GM18873 (cell line): ENCODE measurements around the gene WIPF2.

Experiments
- ATAC-seq: cut with Tn5 transposase; IDR thresholded peaks from one replicate; pipeline ENCODE4 v1.9.1; 2021; ENCODE audit warnings: mild to moderate bottlenecking, moderate library complexity, moderate number of reproducible peaks; ENCODE audit not compliant: unreplicated experiment, low FRiP score

The WIPF2 gene

DNA sequence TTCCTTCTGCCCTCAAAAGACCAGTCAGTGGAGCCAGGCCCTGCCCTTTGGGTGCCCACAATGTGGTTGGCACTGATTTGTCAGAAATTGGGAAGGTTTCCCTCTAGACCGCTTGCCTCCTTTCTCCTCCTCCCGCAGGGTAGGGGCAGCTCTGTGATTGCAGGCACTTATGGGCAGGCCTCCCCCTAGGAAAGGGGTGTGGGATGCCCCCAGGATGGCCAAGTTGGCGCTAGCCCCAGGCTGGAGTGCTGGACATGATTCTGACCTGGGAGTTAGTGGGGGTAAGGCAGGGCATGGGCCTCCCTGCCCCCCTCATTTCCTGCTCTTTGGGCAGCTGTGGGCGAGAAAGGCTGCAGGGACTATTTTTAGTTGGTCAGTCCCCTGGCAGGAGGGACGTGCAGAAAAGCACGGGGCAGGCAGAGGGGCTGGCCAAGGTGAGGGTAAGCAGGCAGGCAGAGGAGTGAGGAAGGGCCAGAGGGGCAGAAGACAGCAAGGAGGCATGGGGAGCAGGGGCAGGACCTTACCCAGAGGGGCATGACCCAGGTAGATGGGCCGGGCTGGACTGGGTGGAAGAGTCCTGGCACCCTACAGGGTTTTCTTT lies 93.1 kb downstream of the WIPF2 start:
- ATAC-seq, result no peak

DNA sequence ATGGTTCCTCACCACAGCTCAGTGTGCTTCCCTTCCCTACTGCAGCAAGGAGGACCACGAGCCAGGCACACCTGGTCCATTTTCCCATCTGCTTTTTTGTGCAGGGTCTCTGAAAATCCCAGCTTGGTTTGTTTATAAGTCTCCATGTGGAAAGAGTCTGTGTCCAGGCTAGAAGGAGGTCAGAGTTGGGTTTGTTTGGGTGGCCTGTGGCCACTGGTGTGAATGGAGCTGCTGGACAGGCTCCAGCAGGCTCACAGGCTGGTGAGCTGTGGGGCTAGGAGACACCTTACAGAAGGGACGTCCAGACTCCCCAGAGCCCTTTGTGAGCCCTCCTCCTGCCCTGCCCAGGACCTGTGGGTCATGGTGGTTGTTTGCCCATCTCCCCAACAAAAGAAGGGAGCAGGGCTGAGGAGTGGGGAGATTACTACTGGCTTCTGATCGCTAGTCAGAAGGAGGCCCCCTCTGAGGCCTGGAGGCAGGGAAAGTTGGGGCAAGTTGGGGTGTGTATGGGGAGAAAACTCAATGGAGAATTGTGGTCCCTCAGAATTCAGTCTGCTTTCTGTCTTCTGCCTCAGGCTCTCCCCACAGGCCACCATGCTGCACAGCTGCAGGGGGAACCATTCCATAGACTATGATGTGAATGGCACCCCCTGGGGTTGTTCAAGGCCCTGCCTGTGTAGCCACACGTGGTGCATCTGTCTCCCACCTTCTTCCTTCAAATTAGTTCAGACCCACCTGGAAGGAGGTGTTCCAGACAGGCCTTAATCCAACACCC lies 94.0 kb downstream of the WIPF2 start:
- ATAC-seq, result no peak

DNA sequence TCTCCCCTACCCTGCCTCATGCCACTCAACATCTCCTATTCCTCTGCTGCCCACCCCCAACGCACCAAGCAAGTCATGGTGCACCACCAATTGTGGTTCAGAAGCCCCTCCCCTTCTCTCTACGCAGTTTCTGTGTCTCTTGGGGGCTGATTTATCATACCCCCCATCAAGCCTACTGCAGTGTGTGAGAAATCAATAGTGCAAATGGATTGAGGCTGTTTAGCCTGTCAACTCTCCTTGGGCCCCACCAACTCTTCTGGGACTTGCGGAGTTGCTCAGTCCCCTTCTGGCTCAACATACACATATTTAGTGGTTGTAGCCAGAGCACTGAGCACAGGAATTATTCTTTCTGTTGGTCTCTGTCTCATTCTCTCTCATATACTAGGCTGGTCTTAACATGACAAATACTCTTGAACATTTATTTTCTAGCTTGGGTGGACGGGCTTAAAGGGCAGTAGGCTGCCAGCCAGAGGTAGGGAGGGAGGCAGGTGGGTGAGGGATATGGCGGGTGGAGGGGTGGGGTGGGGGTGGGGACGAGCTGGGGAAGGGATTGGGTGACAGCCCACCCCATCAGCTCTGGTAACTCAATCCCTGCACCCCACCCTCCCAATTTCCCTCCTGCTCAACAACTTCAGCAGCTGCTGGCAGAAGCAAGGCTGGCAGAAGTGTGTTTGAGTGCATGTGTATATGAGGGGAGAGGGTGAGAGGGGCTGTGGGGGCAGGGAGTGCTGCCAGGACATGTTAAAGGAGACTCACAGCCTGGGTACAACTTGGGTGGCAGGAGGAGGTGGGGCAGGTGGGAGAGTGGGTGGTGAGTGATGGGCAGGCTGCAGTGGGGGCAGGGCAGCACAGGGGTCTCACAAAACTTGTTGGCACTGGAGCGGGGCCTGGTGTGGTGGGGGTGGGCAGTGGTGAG lies 94.8 kb downstream of the WIPF2 start:
- no peak for ATAC-seq

DNA sequence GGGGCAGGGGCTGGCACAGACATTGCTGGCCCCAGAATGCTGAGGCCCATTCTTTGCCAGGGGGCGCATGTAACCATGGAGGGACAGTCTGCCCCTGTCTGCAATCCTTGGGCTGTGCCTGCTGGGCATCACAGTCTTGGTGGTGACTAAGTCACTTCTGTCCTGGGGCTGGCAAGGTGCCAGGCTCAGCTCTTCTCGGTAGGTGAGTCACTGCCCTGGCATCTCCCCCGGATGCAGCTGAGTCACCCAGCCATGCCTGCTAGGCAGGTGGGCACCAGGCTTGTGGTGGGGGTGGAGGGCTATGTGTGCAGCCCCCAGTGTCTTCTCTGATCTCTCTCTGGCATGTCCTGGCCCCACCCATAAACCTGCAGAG lies 95.5 kb downstream of the WIPF2 start:
- ATAC-seq, result no peak

DNA sequence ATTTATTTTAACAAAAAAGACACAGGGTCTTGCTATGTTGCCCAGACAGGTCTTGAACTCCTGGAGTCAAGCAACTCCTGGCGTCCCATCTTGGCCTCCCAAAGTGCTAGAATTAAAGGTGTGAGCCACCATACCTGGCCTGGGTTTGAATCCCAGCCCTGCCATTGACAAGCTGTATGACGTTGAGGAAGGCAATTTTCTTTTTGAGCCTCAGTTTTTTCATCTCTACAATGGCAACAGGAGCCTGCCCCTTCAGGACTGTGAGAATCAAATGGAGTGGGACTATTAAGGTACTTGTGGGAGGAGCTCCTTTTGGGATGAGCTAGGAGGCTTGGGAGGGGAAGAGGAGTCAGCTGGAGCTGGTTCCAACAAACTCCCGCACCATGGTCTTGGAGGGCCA lies 96.1 kb downstream of the WIPF2 start:
- no peak for ATAC-seq

DNA sequence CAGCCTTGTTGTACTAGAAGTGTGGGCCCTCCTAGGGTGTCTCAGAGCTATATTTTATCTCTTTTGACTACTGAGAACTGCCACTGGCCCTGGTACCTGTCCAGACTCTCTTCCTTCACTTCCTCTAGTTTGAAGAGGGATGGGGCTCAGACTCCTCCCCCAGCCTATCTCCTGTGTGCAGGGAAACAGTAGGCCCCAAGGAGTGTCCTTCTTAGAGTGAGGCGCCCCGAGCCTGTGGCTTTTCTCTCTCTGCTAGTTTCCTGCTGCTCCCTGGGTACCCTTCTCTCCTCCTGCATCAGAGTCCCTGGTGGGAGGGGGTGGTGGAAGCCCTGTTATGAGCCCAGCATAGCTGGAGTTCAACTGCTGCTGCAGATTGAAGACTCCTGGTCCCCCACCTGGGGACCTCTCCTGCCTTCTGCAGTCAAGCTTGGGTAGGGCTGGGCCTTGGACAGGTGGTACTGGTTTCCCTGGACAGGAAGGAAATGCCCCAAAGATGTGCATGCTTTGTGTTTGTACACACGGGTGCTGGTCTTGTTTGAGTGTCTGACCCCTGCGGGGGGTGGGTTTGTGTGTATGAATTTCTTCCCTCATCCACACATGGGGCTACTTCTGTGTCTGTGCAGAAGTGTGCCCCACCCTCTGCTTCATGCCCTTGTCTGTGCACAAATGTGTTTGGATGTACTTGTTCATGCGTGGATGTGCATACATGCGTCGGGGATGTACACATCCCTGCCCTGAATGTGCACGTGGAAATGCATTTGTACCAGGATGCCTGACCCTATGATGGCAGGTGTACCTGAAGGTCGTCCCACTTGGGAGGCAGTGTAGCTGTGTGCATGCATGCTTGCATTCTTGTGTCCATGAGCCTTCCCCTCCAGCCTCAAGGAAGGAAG lies 96.8 kb downstream of the WIPF2 start:
- no peak for ATAC-seq

DNA sequence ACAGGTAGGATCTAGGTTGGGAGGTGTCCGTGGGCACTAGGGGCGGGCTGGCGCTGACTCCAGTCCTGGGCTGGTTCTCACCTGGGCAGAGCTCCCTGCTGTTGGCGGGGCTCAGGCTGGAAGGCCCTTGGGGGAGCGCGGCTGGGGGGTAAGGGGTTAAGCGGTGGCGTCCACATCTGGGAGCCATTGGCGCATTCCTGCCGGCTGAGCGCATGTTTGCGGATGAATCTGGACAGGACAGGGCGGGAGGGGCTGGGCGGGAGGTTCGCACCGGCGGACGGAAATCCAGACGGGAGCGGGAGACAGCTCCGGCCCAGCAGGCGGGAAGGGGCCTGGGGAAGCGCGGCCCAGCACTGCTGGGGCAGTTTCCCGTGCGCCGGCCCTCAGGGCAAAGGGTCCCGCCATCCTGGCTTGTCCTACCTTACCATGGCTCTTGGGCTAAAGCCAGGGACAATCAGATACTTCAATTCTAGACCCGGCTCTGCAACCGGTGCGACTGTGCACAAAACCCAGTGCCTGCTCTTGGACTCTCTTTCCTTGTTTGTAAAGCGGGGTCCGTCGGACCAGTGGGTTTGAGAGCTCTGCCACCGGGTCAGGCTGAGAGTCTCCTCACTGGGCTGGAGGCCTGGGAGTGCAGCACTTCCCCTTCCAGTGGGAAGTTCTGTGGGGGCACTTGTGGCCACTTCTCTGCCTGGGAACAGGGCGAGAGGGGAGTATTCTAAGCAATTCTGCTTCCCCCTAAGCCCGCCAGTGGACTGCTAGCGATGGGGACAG lies 97.7 kb downstream of the WIPF2 start:
- no peak for ATAC-seq

DNA sequence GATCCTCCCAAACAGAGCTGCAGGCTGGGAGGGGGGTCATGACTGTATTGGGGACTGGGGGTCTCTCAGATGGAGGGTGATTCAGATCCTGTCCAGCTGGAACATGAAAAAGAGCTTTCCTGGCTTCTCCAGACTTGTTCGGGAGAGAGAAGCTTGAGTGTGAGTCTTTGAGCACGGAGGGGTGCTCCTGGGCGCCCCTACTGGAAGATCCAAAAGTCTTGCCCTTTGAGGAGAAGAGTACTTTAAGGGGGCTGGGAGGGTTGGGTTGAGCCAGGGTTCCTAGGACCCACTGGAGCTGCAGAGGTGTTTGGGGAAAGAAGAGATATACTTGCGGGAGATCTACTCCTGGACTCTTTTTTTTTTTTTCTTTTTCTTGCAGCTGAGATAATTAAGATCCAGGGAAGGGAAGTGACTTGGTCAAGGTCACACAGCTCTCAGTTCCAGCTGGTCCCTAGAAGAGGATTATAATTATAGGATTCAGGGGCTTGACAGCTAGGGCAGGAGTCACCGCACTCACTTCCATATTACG lies 98.3 kb downstream of the WIPF2 start:
- ATAC-seq, result no peak

DNA sequence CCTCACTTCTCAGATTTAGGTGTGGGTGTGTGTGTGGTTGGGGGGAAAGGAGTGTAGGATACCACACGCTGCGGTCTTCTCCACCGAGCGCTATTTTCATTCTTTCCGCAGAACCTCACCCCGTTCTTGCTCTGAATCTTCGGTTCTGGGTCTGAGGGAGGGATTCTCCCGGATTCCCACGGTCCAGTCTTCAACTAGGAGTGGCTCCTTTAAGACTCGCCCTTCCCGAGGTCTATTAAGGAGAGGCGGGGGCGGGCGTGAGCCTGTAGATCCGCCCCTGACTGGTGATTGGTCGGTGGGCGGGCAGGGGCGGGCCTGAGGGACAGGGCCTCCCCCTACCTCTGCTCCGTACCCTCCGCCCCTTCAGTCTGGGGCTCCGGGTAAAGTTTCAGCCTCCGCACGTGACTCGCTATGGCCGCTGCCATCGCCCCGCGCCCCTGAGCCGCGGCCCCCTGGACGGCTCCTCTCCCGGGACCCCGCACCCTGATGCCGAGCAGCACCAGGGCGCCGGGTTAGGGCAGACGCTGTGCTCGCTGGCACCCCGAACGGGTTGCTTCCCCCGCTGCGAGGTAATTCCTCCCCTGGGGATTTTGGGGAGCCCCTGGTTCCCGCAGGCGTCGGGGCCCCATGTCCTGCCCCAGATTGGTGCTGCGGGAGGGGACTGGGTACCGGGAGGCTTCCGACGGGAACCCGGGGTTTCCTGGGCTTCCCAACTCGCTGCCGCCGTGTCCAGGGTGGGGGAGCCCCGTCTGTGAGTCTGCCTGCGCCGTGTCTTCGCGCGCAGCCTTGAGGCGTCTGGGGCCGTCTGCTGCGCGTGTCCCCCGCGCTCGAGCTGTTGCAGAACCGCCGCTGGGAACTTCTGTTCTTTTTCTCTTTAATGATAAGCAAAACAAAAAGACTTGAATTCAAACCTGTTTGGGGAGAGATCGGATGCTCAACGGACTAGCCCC lies 99.1 kb downstream of the WIPF2 start:
- ATAC-seq, result peak; percentile 43

DNA sequence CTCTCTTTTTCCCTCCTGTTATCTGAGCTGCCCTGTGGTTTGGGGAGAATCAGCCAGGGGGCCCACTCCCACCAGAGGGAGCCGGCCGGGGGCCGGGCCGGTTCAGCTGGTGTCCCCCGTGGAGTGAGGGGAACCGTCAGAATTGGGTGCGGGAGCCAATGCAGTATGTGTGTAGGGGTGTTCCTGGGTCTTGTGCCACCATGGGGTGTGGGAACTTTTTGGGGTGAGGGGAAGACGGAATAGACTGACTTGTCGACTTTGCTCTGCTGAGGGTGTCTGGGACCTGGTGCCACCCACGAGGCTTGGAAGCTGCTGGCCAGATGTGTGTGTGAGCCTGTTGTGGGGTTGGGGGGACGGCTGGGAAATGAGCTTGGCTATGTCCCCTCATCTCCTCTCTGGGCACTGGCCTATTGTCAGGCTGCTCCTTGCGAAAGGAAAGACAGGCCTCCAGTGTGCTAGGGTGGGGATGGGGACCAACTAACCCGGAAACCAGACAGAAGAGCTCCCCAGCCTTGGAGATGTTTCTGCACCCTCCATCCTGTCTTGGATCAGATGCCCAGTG lies 99.8 kb downstream of the WIPF2 start:
- no peak for ATAC-seq

DNA sequence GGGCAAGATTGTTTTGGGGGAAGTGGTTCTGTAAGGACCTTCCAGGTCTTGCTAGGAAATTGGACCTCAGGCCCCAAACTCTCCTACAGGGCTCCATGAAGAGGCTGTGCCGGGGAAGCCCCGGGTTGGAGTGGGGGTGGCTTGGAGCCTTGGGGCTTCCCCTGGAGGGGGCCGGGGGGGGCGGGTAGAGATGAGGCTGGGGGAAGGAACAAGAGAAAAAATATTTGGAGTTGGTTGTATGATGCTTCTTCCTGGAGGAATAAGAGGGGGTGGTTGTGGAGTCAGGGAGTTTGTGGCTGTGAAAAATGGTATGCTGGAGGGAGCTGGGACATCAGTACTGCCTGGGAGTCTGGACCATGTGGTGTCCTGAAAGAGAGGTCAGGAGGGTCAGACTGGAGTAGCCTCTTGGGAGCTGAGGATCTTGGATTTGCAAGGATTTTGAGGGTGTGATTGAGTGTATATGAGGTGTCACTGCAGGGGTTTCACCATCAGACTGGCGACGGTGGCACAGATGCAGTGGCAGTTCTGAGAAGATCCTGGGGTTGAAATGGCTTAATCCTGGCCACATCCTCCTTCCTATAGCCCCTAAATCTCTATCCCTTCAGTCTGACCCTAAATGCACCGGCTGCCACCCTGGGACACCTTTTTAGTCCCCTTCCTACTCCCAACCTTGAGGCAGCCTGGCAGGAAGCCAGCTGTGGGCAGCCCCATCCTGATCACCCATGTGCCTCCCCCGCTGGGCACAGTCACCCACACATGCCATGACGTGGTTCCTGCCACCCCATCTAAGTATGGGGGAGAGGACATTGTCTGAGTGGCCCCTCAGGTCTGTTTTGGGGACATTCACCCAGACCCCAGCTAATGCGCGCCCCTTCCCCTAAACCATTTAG lies 100.8 kb downstream of the WIPF2 start:
- ATAC-seq, result no peak

DNA sequence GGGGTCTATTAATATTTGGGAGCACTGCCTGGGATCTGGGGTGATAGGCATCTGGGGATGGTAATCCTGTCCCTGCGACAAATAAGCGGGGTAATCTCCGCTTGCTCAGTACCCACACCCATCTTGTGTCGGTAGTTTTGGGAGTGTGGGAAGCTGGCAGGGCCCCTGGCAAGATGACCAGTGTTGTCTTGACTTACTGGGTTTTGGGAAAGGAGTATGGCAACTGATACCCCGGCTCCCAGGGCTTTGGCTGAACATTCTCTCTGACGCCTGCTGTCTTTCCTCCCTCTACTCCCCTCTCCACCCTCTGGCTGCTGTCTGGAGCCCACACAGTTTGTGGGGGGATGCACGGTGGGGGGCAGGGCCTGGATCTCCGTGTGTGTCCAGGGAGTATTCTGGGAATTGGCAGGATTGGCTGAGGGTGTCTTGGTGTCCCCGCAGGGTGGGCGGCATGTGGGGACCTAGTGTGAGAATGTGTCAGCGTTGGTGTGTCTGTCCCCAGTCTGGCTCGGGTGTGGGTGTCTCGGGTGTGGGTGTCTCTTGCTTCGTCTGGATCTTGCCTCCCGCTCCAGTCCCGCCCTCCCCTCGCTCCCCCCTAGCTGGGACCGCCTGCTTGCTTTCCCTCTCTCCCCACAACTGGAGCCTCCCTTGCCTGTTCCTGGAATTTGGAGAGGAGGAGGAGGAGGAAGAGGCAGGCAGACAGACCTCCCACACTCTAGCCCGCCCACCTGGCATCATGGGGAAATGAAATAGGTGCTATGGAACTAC lies 101.8 kb downstream of the WIPF2 start:
- ATAC-seq, result no peak

DNA sequence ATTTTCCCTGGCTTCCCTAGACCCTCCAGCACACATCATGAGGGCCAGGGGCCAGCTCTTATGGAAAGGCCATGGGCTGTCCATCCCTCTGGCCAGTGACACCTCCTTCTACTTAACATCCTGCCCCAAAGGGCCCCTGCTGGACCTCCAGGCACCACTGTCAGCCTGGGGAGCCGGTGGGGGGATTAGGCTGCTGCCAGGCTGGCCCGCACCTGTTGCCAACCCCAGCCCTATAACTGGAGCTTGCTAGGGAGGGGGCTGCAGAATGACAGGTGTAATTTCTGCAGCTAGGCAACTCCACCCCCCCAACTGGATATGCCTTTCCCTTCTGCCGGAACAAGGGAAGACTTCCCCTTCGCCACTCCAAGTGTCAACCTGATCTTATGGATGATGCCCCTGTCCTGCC lies 102.4 kb downstream of the WIPF2 start:
- ATAC-seq, result no peak

DNA sequence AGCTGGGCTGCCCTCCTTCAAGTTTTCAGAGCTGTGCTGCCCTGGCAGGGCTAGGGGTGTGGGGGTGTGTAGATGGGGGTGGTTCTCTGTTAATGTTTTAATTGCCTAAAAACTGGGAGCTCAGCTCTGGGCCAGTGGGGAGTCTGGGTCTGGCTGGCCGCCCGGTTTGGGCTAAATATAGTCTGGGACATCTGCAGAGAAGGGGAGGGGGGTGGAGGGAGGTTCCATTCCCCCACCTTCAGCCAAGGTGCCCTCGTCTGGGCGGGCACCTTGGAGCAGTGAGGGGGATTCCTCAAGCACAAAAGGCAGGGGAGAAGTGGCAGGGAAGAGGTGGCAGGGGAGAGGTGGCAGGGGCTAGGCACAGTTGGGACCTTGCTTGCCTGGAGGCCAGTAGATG lies 102.9 kb downstream of the WIPF2 start:
- ATAC-seq, result no peak

DNA sequence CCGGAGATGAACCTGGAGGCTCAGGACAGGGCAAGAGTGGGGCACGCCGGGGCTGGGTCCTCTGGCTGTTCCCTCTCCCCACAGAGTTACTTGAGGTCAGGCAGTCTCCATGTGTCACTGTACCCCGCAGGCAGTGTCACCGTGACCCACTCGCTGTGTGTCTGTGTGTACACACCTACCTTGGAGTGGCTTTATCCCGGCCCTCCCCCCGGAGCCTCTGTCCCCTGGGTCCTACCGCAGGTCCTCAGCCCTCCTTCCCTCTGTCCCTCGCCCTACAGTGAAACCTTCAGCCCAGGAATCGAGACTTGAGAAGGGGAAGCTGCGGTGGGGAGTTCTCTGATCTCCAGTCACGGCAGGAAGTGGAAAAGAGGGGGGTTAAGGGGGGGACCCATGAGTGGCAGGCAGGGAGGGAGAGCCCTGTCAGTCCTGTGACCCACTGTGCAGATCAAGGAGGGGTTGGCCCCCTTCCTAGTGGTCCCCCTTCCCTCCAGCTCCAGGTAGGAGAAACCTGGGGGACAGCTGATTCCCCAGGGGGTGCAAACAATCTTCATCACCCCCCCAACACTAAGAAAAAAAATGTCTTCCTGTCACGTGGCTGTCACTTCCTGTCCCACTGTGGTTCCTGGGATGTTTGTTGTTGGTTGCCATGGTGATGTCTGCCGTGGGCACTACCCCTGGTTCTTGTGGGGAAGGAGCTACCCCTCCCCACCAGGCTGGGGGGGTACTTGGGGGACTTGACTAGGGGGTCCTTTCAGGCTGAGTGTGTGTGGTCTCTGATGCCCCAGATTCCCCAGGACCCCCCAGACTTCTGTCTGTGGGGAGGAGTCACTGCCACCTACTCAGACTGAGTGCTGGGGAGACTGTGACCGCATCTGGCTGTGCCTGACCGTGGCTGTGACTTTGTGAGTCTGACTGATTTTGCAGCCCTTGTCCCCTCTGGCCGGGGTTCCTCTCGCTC lies 103.5 kb downstream of the WIPF2 start:
- ATAC-seq, result peak; percentile 25
